OCI-LY1 (cell line): Measurements from ENCODE around the gene DNAAF1.
"Not testable (repeated sequence)": the region's sequence is repeated elsewhere in the genome, so short reads cannot be mapped to it uniquely, and the experiment has no call there.

Experiments
- H2AFZ ChIP-seq: fragments of 200-600 bp; sonication (generic), shearing (Covaris generic); 2 replicates; pipeline ENCODE4 v1.6.0; 2014; ENCODE audit warnings: antibody characterized with exemption, mild to moderate bottlenecking, low read length
- H3F3A ChIP-seq: fragments of 200-600 bp; sonication (generic), shearing (Covaris generic); 2 replicates; pipeline ENCODE4 v1.6.0; 2014; ENCODE audit warnings: mild to moderate bottlenecking, antibody characterized with exemption, low read length, moderate library complexity; ENCODE audit not compliant: insufficient read depth
- H3K27ac ChIP-seq: fragments of 200-600 bp; sonication (generic); 2 replicates; pipeline ENCODE4 v1.5.1; 2014; ENCODE audit warnings: low read length, mixed run types, mild to moderate bottlenecking, low read depth; ENCODE audit not compliant: poor library complexity, severe bottlenecking
- H3K27me3 ChIP-seq: fragments of 200-600 bp; sonication (generic); 2 replicates; pipeline ENCODE4 v1.6.0; 2014; ENCODE audit warnings: antibody characterized with exemption, mild to moderate bottlenecking, low read length, moderate library complexity; ENCODE audit not compliant: insufficient read depth
- H3K36me3 ChIP-seq: fragments of 200-600 bp; sonication (generic); 2 replicates; pipeline ENCODE4 v1.6.1; 2014; ENCODE audit warnings: mild to moderate bottlenecking, antibody characterized with exemption, low read length, moderate library complexity, mixed read lengths; ENCODE audit not compliant: insufficient read depth
- H3K4me1 ChIP-seq: fragments of 200-600 bp; sonication (generic); 2 replicates; pipeline ENCODE4 v1.5.1; 2014; ENCODE audit warnings: mild to moderate bottlenecking, low read length, moderate library complexity; ENCODE audit not compliant: insufficient read depth, severe bottlenecking
- H3K4me2 ChIP-seq: fragments of 200-600 bp; sonication (generic), shearing (Covaris generic); 2 replicates; pipeline ENCODE4 v1.6.1; 2014; ENCODE audit warnings: low read length
- H3K4me3 ChIP-seq: fragments of 200-600 bp; sonication (generic); 2 replicates; pipeline ENCODE4 v1.5.1; 2014; ENCODE audit warnings: low read length, low read depth, mild to moderate bottlenecking, mixed read lengths; ENCODE audit not compliant: poor library complexity, severe bottlenecking
- H3K79me2 ChIP-seq: fragments of 200-600 bp; shearing (Covaris generic); 2 replicates; pipeline ENCODE4 v1.6.1; 2016; ENCODE audit warnings: mixed run types, low read length, mixed read lengths; ENCODE audit not compliant: insufficient read depth
- H3K9ac ChIP-seq: fragments of 200-600 bp; sonication (generic), shearing (Covaris generic); 2 replicates; pipeline ENCODE4 v1.6.1; 2014; ENCODE audit warnings: mild to moderate bottlenecking, low read length, mixed read lengths
- H3K9me2 ChIP-seq: fragments of 200-600 bp; sonication (generic), shearing (Covaris generic); 2 replicates; pipeline ENCODE4 v1.6.1; 2014; ENCODE audit warnings: low read depth, mild to moderate bottlenecking, low read length, mixed read lengths
- H3K9me3 ChIP-seq: fragments of 200-600 bp; shearing (Covaris generic); 2 replicates; pipeline ENCODE4 v1.6.1; 2014; ENCODE audit warnings: low read length, mixed read lengths
- H4K20me1 ChIP-seq: fragments of 200-600 bp; sonication (generic), shearing (Covaris generic); 2 replicates; pipeline ENCODE4 v1.6.0; 2016; ENCODE audit warnings: mild to moderate bottlenecking, low read length; ENCODE audit not compliant: insufficient read depth
- CTCF ChIP-seq: fragments of 200-600 bp; sonication (generic), shearing (Covaris generic); IDR thresholded peaks from 2 replicates; pipeline ENCODE4 v1.5.1; 2017; ENCODE audit warnings: mild to moderate bottlenecking, antibody characterized with exemption, low read length, moderate library complexity, mixed read lengths
- EZH2 ChIP-seq: fragments of 200-600 bp; sonication (generic), shearing (Covaris generic); IDR thresholded peaks from 2 replicates; pipeline ENCODE4 v1.8.0; 2017; ENCODE audit warnings: borderline replicate concordance, mixed run types, mild to moderate bottlenecking, antibody characterized with exemption, low read length, moderate library complexity, mixed read lengths

Gene DNAAF1

GRCh38 chr16:84115919-84116719, 29.0 kb upstream of the DNAAF1 start:
- H2AFZ ChIP-seq, result no peak overlapping the region
- H3K4me3 ChIP-seq, result peak overlapping the region; percentile 72
- no peaks in the 10 kb centered on the region for H3K27me3 ChIP-seq
- 0 out of 2 replicates have a peak, but pooled peaks cover 3% of the 10 kb centered on the region for H3K36me3 ChIP-seq
- no peaks in the 10 kb centered on the region for H3F3A ChIP-seq
- no peaks in the 10 kb centered on the region for H4K20me1 ChIP-seq
- peaks cover 48% of the 10 kb centered on the region for H3K79me2 ChIP-seq
- H3K9me2 ChIP-seq, result no peaks in the 10 kb centered on the region
- H3K4me1 ChIP-seq, result peaks cover 35% of the 10 kb centered on the region
- H3K9ac ChIP-seq, result peak overlapping the region; percentile 84
- no peaks in the 10 kb centered on the region for H3K9me3 ChIP-seq
- TF ChIP-seq CTCF (no peak), EZH2 (no peak)
- H3K27ac ChIP-seq, result peak overlapping the region; percentile 86
- H3K4me2 ChIP-seq, result peak overlapping the region; percentile 68

- no peaks in the 10 kb centered on the region for H3F3A ChIP-seq
- H3K27ac ChIP-seq, result peak within 1 kb of the TSS; percentile 86
- H3K9me2 ChIP-seq, result no peaks in the 10 kb centered on the region
- H3K9ac ChIP-seq, result peak within 1 kb of the TSS; percentile 84
- no peaks in the 10 kb centered on the region for H4K20me1 ChIP-seq
- no peaks in the 10 kb centered on the region for H3K9me3 ChIP-seq
- H3K4me1 ChIP-seq, result peaks cover 27% of the 10 kb centered on the region
- H2AFZ ChIP-seq, result no peak within 1 kb of the TSS
- no peaks in the 10 kb centered on the region for H3K27me3 ChIP-seq
- peak within 1 kb of the TSS; percentile 68 for H3K4me2 ChIP-seq
- H3K36me3 ChIP-seq, result 0 out of 2 replicates have a peak, but pooled peaks cover 3% of the 10 kb centered on the region
- TF ChIP-seq CTCF, result no peak
- TF ChIP-seq EZH2, result no peak
- peaks cover 40% of the 10 kb centered on the region for H3K79me2 ChIP-seq
- peak within 1 kb of the TSS; percentile 72 for H3K4me3 ChIP-seq
Measured at GRCh38 chr16:84116720-84117493, 28.2 kb upstream of the DNAAF1 start, which contains the start of gene MBTPS1. TSS of gene MBTPS1 (minus strand) at chr16:84116942. CDS start at chr16:84101783, 15,159 bp downstream.

GRCh38 chr16:84117494-84117843, 27.6 kb upstream of the DNAAF1 start:
- H3K9me3 ChIP-seq, result no peaks in the 10 kb centered on the region
- H3K4me3 ChIP-seq, result peak overlapping the region; percentile 72
- no peaks in the 10 kb centered on the region for H3K27me3 ChIP-seq
- no peaks in the 10 kb centered on the region for H3K9me2 ChIP-seq
- H3F3A ChIP-seq, result no peaks in the 10 kb centered on the region
- peaks cover 34% of the 10 kb centered on the region for H3K79me2 ChIP-seq
- H3K9ac ChIP-seq, result peak overlapping the region; percentile 84
- peaks cover 4% of the 10 kb centered on the region; the same call in 1 of the 2 replicates for H3K36me3 ChIP-seq
- peak overlapping the region; percentile 86 for H3K27ac ChIP-seq
- peaks cover 24% of the 10 kb centered on the region for H3K4me1 ChIP-seq
- no peaks in the 10 kb centered on the region for H4K20me1 ChIP-seq
- no peak overlapping the region for H2AFZ ChIP-seq
- TF ChIP-seq CTCF (no peak), EZH2 (no peak)
- H3K4me2 ChIP-seq, result peak overlapping the region; percentile 68

GRCh38 chr16:84118315-84118714, 26.8 kb upstream of the DNAAF1 start:
- H3K9me3 ChIP-seq, H3F3A ChIP-seq, H3K36me3 ChIP-seq, H3K27me3 ChIP-seq, H3K9ac ChIP-seq, H3K4me3 ChIP-seq, H4K20me1 ChIP-seq, H3K27ac ChIP-seq, H3K4me2 ChIP-seq, H2AFZ ChIP-seq, H3K9me2 ChIP-seq: not testable (repeated sequence)
- peaks cover 28% of the 10 kb centered on the region for H3K79me2 ChIP-seq
- peaks cover 24% of the 10 kb centered on the region for H3K4me1 ChIP-seq
